PC-9 (cell line): ENCODE measurements around the gene INHBB.

Experiments
- CTCF ChIP-seq: fragments of 200-600 bp; sonication (generic); conservative IDR thresholded peaks from 2 replicates; pipeline ENCODE4 v1.6.1; 2017; ENCODE audit warnings: mixed run types, antibody characterized with exemption, mild to moderate bottlenecking, moderate library complexity
- EZH2 ChIP-seq: fragments of 200-600 bp; sonication (generic); IDR thresholded peaks from 2 replicates; pipeline ENCODE4 v1.8.0; 2017; ENCODE audit warnings: antibody characterized with exemption, low read depth

DNA sequence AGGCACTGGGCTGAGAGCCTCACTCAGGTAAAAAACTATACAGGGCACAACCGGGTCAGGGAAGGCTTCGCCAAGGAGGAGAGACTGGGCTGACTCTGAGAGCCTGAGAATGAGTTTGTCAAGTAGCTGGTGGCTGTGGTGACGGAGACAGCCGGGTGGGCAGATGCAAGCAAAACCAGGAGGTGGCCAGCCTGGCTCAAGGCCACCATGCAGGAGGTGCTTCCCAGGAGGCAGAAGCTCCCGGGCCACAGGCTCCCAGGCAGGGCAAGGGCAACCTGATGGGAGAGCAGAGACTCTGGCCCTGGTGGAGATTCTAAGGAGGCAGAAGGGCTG lies 2.9 kb upstream of the INHBB start:
- TF ChIP-seq CTCF (no peak), EZH2 (no peak)
